ENCODE results near the gene GCC1. TPM values are rescaled to one million over a fixed set of nuclear protein-coding genes. Genes with fewer than 3 reads are reported as not detected.

The GCC1 gene
- 26.8 TPM for total RNA-seq

GRCh38 chr7:127585044-127585953 is at the start of gene GCC1:
Gene GCC1, minus strand, starts transcription at chr7:127585596. Its CDS starts 414 bp downstream, at chr7:127585182.
- Histone ChIP-seq H3K4me1 (ENCODE audit: insufficient read depth, low read length) (peaks cover 70% of the 10 kb centered on the region), H3K9me3 (ENCODE audit: low read depth, low read length) (no peaks in the 10 kb centered on the region), H3K4me3 (ENCODE audit: low read length) (peak within 1 kb of the TSS; percentile 92), H3K27me3 (ENCODE audit: insufficient read depth, low read length) (no peaks in the 10 kb centered on the region)

- no peak overlapping the region for H3K4me3 ChIP-seq (ENCODE audit: low read length)
- H3K27me3 ChIP-seq (ENCODE audit: insufficient read depth, low read length) = peaks cover 3% of the 10 kb centered on the region
- H3K4me1 ChIP-seq (ENCODE audit: insufficient read depth, low read length) = no peaks in the 10 kb centered on the region
- H3K9me3 ChIP-seq (ENCODE audit: low read depth, low read length) = no peaks in the 10 kb centered on the region
Observed at GRCh38 chr7:127632276-127632910, 47.0 kb upstream of the GCC1 start.

GRCh38 chr7:127629268-127629854 is 44.0 kb upstream of the GCC1 start:
- Histone ChIP-seq H3K9me3 (ENCODE audit: low read depth, low read length) (no peaks in the 10 kb centered on the region), H3K27me3 (ENCODE audit: insufficient read depth, low read length) (peaks cover 5% of the 10 kb centered on the region), H3K4me1 (ENCODE audit: insufficient read depth, low read length) (no peaks in the 10 kb centered on the region), H3K4me3 (ENCODE audit: low read length) (no peak overlapping the region)

- no peak overlapping the region for H3K4me3 ChIP-seq (ENCODE audit: low read length)
- H3K27me3 ChIP-seq (ENCODE audit: insufficient read depth, low read length) = peaks cover 5% of the 10 kb centered on the region
- no peaks in the 10 kb centered on the region for H3K4me1 ChIP-seq (ENCODE audit: insufficient read depth, low read length)
- no peaks in the 10 kb centered on the region for H3K9me3 ChIP-seq (ENCODE audit: low read depth, low read length)
Observed at GRCh38 chr7:127628445-127628844, 43.0 kb upstream of the GCC1 start.

GRCh38 chr7:127625331-127625730 is 39.9 kb upstream of the GCC1 start:
- Histone ChIP-seq H3K4me1 (ENCODE audit: insufficient read depth, low read length) (no peaks in the 10 kb centered on the region), H3K27me3 (ENCODE audit: insufficient read depth, low read length) (peaks cover 26% of the 10 kb centered on the region), H3K4me3 (ENCODE audit: low read length) (no peak overlapping the region), H3K9me3 (ENCODE audit: low read depth, low read length) (no peaks in the 10 kb centered on the region)

GRCh38 chr7:127620406-127621233 is 35.2 kb upstream of the GCC1 start:
- Histone ChIP-seq H3K27me3 (ENCODE audit: insufficient read depth, low read length) (peaks cover 42% of the 10 kb centered on the region), H3K9me3 (ENCODE audit: low read depth, low read length) (no peaks in the 10 kb centered on the region), H3K4me1 (ENCODE audit: insufficient read depth, low read length) (no peaks in the 10 kb centered on the region), H3K4me3 (ENCODE audit: low read length) (no peak overlapping the region)

- H3K9me3 ChIP-seq (ENCODE audit: low read depth, low read length) = no peaks in the 10 kb centered on the region
- no peaks in the 10 kb centered on the region for H3K4me1 ChIP-seq (ENCODE audit: insufficient read depth, low read length)
- H3K4me3 ChIP-seq (ENCODE audit: low read length) = no peak overlapping the region
- H3K27me3 ChIP-seq (ENCODE audit: insufficient read depth, low read length) = peaks cover 37% of the 10 kb centered on the region
Observed at GRCh38 chr7:127619681-127620405, 34.4 kb upstream of the GCC1 start.

- Histone ChIP-seq H3K9me3 (ENCODE audit: low read depth, low read length) (no peaks in the 10 kb centered on the region), H3K4me3 (ENCODE audit: low read length) (no peak overlapping the region), H3K4me1 (ENCODE audit: insufficient read depth, low read length) (no peaks in the 10 kb centered on the region), H3K27me3 (ENCODE audit: insufficient read depth, low read length) (peaks cover 37% of the 10 kb centered on the region)
Observed at GRCh38 chr7:127618775-127619174, 33.4 kb upstream of the GCC1 start.

- Histone ChIP-seq H3K27me3 (ENCODE audit: insufficient read depth, low read length) (peaks cover 34% of the 10 kb centered on the region), H3K4me1 (ENCODE audit: insufficient read depth, low read length) (no peaks in the 10 kb centered on the region), H3K9me3 (ENCODE audit: low read depth, low read length) (no peaks in the 10 kb centered on the region), H3K4me3 (ENCODE audit: low read length) (no peak within 1 kb of the TSS)
Observed at GRCh38 chr7:127618042-127618441, 32.6 kb upstream of the GCC1 start, which contains the start of gene PAX4. Gene PAX4, minus strand, starts transcription at chr7:127618142. Its CDS starts 2,214 bp downstream, at chr7:127615928.

GRCh38 chr7:127616724-127617123 is 31.3 kb upstream of the GCC1 start:
- H3K4me3 ChIP-seq (ENCODE audit: low read length) = no peak overlapping the region
- no peaks in the 10 kb centered on the region for H3K9me3 ChIP-seq (ENCODE audit: low read depth, low read length)
- no peaks in the 10 kb centered on the region for H3K4me1 ChIP-seq (ENCODE audit: insufficient read depth, low read length)
- peaks cover 24% of the 10 kb centered on the region for H3K27me3 ChIP-seq (ENCODE audit: insufficient read depth, low read length)

- Histone ChIP-seq H3K4me3 (ENCODE audit: low read length) (no peak overlapping the region), H3K9me3 (ENCODE audit: low read depth, low read length) (no peaks in the 10 kb centered on the region), H3K4me1 (ENCODE audit: insufficient read depth, low read length) (no peaks in the 10 kb centered on the region), H3K27me3 (ENCODE audit: insufficient read depth, low read length) (peaks cover 5% of the 10 kb centered on the region)
Observed at GRCh38 chr7:127612263-127612662, 26.9 kb upstream of the GCC1 start.

GRCh38 chr7:127609297-127609696 is 23.9 kb upstream of the GCC1 start:
- Histone ChIP-seq H3K4me1 (ENCODE audit: insufficient read depth, low read length) (no peaks in the 10 kb centered on the region), H3K9me3 (ENCODE audit: low read depth, low read length) (no peaks in the 10 kb centered on the region), H3K4me3 (ENCODE audit: low read length) (no peak overlapping the region), H3K27me3 (ENCODE audit: insufficient read depth, low read length) (no peaks in the 10 kb centered on the region)

GRCh38 chr7:127608446-127608845 is 23.1 kb upstream of the GCC1 start:
- no peak overlapping the region for H3K4me3 ChIP-seq (ENCODE audit: low read length)

GRCh38 chr7:127600885-127601284 is 15.5 kb upstream of the GCC1 start:
- no peaks in the 10 kb centered on the region for H3K9me3 ChIP-seq (ENCODE audit: low read depth, low read length)
- H3K27me3 ChIP-seq (ENCODE audit: insufficient read depth, low read length) = no peaks in the 10 kb centered on the region
- H3K4me1 ChIP-seq (ENCODE audit: insufficient read depth, low read length) = no peaks in the 10 kb centered on the region
- no peak overlapping the region for H3K4me3 ChIP-seq (ENCODE audit: low read length)

More at GRCh38 chr7:127608446-127608845, 23.1 kb upstream of the GCC1 start:
- Histone ChIP-seq H3K9me3 (ENCODE audit: low read depth, low read length) (no peaks in the 10 kb centered on the region), H3K4me1 (ENCODE audit: insufficient read depth, low read length) (no peaks in the 10 kb centered on the region), H3K27me3 (ENCODE audit: insufficient read depth, low read length) (no peaks in the 10 kb centered on the region)
